NT2/D1 (cell line): ENCODE data around the gene IDH1.

Experiments used
- SUZ12 ChIP-seq: IDR thresholded peaks from 2 replicates; pipeline ENCODE4 v1.6.1; 2011; ENCODE audit not compliant: insufficient read length, insufficient read depth; ENCODE audit errors: extremely low read depth
- YY1 ChIP-seq: IDR thresholded peaks from 2 replicates; pipeline ENCODE4 v1.6.1; 2011; ENCODE audit not compliant: insufficient read length, insufficient read depth

- no peak for TF ChIP-seq YY1
- no peak for TF ChIP-seq SUZ12
Observed at GRCh38 chr2:208250388-208250787, 4.5 kb downstream of the IDH1 start.
